ENCODE results near the gene GMDS.

Gene GMDS

GRCh38 chr6:1878330-1878729 lies 367.1 kb downstream of the GMDS start:
- no peak for DNase-seq

GRCh38 chr6:1873781-1874180 lies 371.6 kb downstream of the GMDS start:
- DNase-seq: no peak

- DNase-seq: no peak
Measured at GRCh38 chr6:1872649-1873131, 372.7 kb downstream of the GMDS start.

GRCh38 chr6:1871724-1872315 lies 373.6 kb downstream of the GMDS start:
- DNase-seq: no peak

- DNase-seq: no peak
Measured at GRCh38 chr6:1870932-1871331, 374.5 kb downstream of the GMDS start.

- no peak for DNase-seq
Measured at GRCh38 chr6:1870251-1870650, 375.2 kb downstream of the GMDS start.

- DNase-seq: no peak
Measured at GRCh38 chr6:1869769-1870168, 375.6 kb downstream of the GMDS start.

- DNase-seq: peak; percentile 1
Measured at GRCh38 chr6:1869308-1869707, 376.1 kb downstream of the GMDS start.

- peak; percentile 82 for DNase-seq
Measured at GRCh38 chr6:1868561-1869261, 376.7 kb downstream of the GMDS start.

GRCh38 chr6:1867197-1867596 lies 378.2 kb downstream of the GMDS start:
- DNase-seq: no peak

- no peak for DNase-seq
Measured at GRCh38 chr6:1865585-1865984, 379.8 kb downstream of the GMDS start.

GRCh38 chr6:1864496-1864895 lies 380.9 kb downstream of the GMDS start:
- no peak for DNase-seq

- DNase-seq: no peak
Measured at GRCh38 chr6:1862411-1862810, 383.0 kb downstream of the GMDS start.

- DNase-seq: no peak
Measured at GRCh38 chr6:1860756-1861348, 384.6 kb downstream of the GMDS start.

GRCh38 chr6:1858859-1859258 lies 386.5 kb downstream of the GMDS start:
- DNase-seq: no peak

GRCh38 chr6:1858196-1858595 lies 387.2 kb downstream of the GMDS start:
- DNase-seq: no peak

GRCh38 chr6:1856381-1856780 lies 389.0 kb downstream of the GMDS start:
- no peak for DNase-seq

- DNase-seq: no peak
Measured at GRCh38 chr6:1855890-1856289, 389.5 kb downstream of the GMDS start.

- DNase-seq: no peak
Measured at GRCh38 chr6:1854296-1854695, 391.1 kb downstream of the GMDS start.

GRCh38 chr6:1853761-1854160 lies 391.6 kb downstream of the GMDS start:
- DNase-seq: no peak

GRCh38 chr6:1851681-1852456 lies 393.5 kb downstream of the GMDS start:
- DNase-seq: no peak

GRCh38 chr6:1850840-1851157 lies 394.6 kb downstream of the GMDS start:
- no peak for DNase-seq

GRCh38 chr6:1850121-1850839 lies 395.1 kb downstream of the GMDS start:
- no peak for DNase-seq
